ENCODE data around the gene CRHR1. TPM values are rescaled to one million over a fixed set of nuclear protein-coding genes. Genes with fewer than 3 reads are reported as not detected.

The CRHR1 gene
- total and polyA plus RNA-seq, 10 of the 15 experiments (the other 5 are each of a cell fraction or from before 2014, with no cell fraction given) = 0.08 TPM; not detected in 9

DNA sequence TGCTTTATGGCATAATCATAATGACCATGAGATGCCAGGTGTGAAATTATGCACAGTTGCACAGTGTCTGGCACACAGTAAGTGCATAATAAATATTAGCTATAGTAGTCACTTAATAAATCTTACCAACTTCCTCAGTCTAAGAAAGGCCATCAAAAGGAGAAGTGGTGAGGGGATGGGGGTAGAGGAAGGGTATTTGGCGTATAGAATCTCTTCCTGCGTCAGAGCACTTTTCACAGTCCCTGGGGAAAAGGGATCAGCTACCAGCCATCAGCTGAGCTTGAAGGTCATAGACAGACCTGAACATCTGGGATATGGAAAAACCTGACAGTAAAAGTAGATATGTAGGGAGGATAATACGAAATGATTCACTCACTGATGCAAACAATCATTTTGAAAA is 5.8 kb downstream of the CRHR1 start (continued):
- TF ChIP-seq, protein P1, sequence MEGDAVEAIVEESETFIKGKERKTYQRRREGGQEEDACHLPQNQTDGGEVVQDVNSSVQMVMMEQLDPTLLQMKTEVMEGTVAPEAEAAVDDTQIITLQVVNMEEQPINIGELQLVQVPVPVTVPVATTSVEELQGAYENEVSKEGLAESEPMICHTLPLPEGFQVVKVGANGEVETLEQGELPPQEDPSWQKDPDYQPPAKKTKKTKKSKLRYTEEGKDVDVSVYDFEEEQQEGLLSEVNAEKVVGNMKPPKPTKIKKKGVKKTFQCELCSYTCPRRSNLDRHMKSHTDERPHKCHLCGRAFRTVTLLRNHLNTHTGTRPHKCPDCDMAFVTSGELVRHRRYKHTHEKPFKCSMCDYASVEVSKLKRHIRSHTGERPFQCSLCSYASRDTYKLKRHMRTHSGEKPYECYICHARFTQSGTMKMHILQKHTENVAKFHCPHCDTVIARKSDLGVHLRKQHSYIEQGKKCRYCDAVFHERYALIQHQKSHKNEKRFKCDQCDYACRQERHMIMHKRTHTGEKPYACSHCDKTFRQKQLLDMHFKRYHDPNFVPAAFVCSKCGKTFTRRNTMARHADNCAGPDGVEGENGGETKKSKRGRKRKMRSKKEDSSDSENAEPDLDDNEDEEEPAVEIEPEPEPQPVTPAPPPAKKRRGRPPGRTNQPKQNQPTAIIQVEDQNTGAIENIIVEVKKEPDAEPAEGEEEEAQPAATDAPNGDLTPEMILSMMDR (IDR thresholded peaks at IDR 0.05 in 2 of 3, conservative IDR thresholded peaks at IDR 0.05 in 1 of 3; ENCODE audit: control insufficient read depth in 2 of 3, extremely low read depth in 1 of 3, insufficient read depth in 1 of 3, low read depth in 3 of 3, low read length in 3 of 3) = no peak
- no peak for TF ChIP-seq SREBF1 (IDR thresholded peaks at IDR 0.05; ENCODE audit: low read length)
- TF ChIP-seq SMC3 (IDR thresholded peaks at IDR 0.05; ENCODE audit: borderline replicate concordance, low read length) = no peak

- H3K9me3 ChIP-seq (replicated peaks; ENCODE audit: control insufficient read depth, insufficient read depth, low read length) = no peaks in the 10 kb centered on the region
- FAIRE-seq = no peak
- no peak overlapping the region for H3K9ac ChIP-seq (ENCODE audit: control insufficient read depth, insufficient read depth, low read length)
- H3K4me1 ChIP-seq (ENCODE audit: control insufficient read depth, insufficient read depth, low read length) = no peaks in the 10 kb centered on the region
- H2AFZ ChIP-seq (ENCODE audit: control insufficient read depth, low read depth, low read length) = no peak overlapping the region
- POLR2A ChIA-PET = no interaction called here
- H3K36me3 ChIP-seq (ENCODE audit: control insufficient read depth in 2 of 2, insufficient read depth in 2 of 2, low read length in 1 of 2) = no peaks in the 10 kb centered on the region
- 30% methylated on average over 11 of the region's 11 CpGs for WGBS (ENCODE audit: insufficient coverage, insufficient replicate concordance, low lambda C conversion rate, missing lambda C conversion rate)
- CTCF ChIA-PET = interaction anchor here (1.5 kb wide), 1 partner anchor 41 kb away, joined by 3 read pairs; no protein-coding TSS in a partner anchor
- no peak overlapping the region for H3K27ac ChIP-seq (ENCODE audit: control insufficient read depth, insufficient read depth)
- intact Hi-C loops (cut with micrococcal nuclease; ENCODE audit: unreplicated experiment) (no loop called here), in situ Hi-C loops (cut with MboI) (no loop called here)
- RAD21 ChIA-PET (ENCODE audit: unreplicated experiment) = no interaction called here
- SMC1A ChIA-PET (ENCODE audit: uncharacterized antibody, unreplicated experiment) = no interaction called here
- H3K27me3 ChIP-seq (replicated peaks in 1 of 2; ENCODE audit: control insufficient read depth in 2 of 2, insufficient read depth in 2 of 2, low read length in 1 of 2) = peaks cover 8 to 12% of the 10 kb centered on the region in 2 experiments
- ATAC-seq = no peak
- H3K4me2 ChIP-seq (ENCODE audit: control insufficient read depth, insufficient read depth) = no peak overlapping the region
- BruUV-seq (replicated peaks) = no TSS peak
- H3K79me2 ChIP-seq (ENCODE audit: control insufficient read depth, insufficient read depth, low read length) = no peaks in the 10 kb centered on the region
- H3K4me3 ChIP-seq = no peak overlapping the region
- TF ChIP-seq KDM1A (IDR thresholded peaks at IDR 0.05; ENCODE audit: borderline replicate concordance) = no peak
- no peak for TF ChIP-seq ETV6 (conservative IDR thresholded peaks at IDR 0.05 in 1 of 2, IDR thresholded peaks at IDR 0.05 in 1 of 2; ENCODE audit: borderline replicate concordance in 1 of 2, low read depth in 1 of 2)
- no peaks in the 10 kb centered on the region for H4K20me1 ChIP-seq (ENCODE audit: control insufficient read depth, insufficient read depth)
- DNase-seq (ENCODE audit: low read depth, low spot score) = no peak
Measured at GRCh38 chr17:45790296-45790922, 6.3 kb downstream of the CRHR1 start.

Measured in GM12878 (cell line).